Colon (tissue), 2 donors: ENCODE measurements around the gene METAP1.
"Not testable (repeated sequence)": the region's sequence is repeated elsewhere in the genome, so short reads cannot be mapped to it uniquely, and the experiment has no call there.

Source experiments
- FAIRE-seq: peaks from 2 replicates; lab custom pipeline; 2012; peaks lifted over from hg19 to GRCh38; lab: Jason Lieb, UNC
- donor health status: control.
- donor health status: control.

The METAP1 gene

DNA sequence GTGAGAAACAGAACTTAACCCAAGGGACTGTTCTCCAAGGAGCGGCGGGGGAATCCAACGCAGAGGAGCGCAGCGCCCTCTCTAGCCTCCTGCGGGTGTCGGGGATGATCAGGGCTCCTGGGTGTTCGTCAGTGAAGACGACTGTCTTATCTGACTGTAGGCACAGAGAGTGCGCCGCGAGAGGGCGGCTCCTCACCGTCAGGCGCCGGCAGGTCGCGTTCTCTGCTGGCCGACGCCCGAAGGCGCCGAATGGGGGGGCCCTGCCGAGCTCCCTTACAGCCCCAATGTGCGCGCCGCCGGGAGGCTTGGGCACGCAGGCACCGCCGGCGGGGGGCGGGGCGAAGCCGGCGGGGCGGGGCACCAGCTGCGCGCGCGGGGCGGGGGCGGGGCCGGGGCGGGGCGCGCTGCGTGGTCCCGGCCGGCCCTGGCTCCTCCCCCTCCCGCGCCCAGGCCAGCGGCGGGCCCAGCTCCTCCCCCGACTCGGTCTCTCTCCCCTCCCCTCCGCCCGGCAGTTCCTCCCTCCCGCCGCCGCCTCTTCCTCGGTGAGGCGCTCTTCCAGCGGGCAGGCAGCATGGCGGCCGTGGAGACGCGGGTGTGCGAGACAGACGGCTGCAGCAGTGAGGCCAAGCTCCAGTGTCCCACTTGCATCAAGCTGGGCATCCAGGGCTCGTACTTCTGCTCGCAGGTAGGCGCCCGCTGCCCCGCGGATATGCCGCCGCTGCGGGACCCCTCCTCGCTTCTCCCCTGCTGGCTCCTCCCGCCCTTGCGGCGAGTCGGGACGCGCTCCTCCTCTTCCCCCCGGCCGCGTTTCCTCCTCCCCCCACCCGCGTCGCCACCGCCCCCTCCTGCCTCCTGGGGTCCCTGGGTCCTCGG is at the start of gene METAP1:
Gene METAP1, plus strand, starts transcription at position 539 of the 873 bp plus-strand sequence. Its CDS starts 33 bp downstream, at position 572.
- no peak for FAIRE-seq

- FAIRE-seq = no peak
Measured at GRCh38 chr4:98946359-98946758, 49.2 kb upstream of the METAP1 start.

- no peak for FAIRE-seq
Measured at GRCh38 chr4:98950925-98951324, 44.6 kb upstream of the METAP1 start.

GRCh38 chr4:98951710-98952109 is 43.8 kb upstream of the METAP1 start:
- no peak for FAIRE-seq

DNA sequence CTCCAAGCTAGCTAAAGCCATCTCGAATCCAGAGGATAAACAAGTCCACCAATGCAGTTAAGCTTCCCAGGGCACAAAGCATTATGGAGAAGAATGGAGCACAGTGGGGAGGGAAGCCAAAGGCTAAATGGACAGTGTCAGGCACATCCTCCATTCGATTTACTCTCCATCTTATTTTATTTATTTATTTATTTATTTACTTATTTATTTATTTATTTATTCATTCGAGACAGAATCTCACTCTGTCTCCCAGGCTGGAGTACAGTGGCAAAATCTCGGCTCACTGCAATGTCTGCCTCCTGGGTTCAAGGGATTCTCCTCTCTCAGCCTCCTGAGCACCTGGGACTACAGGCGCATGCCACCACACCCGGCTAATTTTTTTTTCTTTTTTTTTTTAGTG is 40.3 kb upstream of the METAP1 start:
- no peak for FAIRE-seq

DNA sequence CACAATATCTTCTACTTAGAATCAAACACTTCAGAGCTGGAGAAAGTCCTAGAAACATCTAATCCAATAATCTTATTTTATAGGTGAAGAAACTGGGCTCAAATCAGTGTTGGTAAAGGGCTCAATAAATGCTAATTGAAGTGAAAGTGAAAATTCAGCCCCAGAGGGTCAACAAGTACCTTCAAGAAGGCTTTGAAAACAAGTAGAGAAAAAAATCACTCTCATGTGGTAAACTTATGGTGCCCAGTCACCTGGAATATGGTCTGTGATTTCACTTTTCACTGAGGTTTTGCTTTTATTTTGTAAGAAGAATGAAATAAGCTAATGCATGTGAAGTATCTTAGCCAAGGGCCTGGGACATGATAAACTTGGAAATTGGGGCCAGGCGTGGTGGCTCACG is 37.5 kb upstream of the METAP1 start:
- no peak for FAIRE-seq

DNA sequence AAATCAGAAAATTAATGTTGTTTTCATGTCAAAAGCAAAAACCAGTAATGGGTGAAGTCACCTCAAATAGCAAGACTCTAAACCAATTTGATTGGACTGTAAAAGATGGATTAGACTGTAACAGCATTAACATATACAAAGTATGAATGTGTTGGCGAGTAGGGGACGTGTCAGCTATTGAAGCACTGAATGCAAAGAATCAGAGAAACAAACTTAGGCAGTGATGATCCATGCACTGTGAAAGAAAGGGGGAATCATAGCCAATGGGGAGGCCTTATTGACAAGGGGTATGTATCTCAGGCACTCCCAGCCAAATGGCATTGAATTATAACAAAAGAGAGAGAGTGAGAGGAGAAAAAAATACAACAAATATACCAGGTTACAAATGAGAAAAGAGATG is 36.1 kb upstream of the METAP1 start:
- no peak for FAIRE-seq

- FAIRE-seq = no peak
Measured at GRCh38 chr4:98961770-98962169, 33.8 kb upstream of the METAP1 start.

DNA sequence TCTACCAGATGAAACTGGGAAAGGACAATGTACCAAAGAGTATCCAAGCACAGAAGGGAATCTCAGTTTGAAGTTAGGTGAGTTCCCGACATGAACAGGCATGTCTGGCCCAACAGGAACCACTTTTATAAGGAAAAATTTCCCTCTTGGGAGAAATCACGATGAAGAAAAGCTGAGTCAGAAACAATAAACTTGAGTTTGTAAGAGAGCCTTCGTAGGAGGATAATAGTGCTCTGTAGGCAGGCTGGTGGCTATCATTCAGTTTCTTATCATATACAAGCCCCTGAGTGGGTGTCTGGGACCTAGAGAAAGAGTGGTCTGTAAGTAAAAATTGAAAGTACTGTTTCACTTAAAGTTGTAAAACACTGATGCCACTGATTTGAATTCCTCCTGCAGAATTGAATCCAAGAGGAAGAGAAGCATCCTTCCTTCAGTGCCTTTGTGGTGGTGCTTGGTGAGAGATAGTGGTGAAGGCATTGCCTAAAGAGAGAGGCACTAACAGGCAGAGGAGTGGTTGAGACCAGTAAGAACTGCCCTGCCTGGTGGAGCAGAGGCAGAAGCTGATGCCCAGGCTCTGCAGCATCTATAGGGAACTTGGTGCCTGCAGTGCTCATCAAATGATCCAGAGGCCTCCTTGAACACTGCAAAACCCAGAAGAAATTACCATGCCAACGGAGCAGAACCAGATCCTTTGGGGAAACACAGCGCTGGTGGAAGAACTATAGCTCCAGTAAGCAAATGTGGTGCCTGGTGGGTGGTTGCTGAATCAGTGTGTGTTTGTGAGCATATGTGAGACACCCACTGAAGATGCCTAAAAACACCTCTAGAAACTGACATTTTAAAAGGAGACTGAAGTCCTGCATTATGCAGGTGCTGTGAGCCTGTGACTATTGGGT is 31.7 kb upstream of the METAP1 start:
- no peak for FAIRE-seq

DNA sequence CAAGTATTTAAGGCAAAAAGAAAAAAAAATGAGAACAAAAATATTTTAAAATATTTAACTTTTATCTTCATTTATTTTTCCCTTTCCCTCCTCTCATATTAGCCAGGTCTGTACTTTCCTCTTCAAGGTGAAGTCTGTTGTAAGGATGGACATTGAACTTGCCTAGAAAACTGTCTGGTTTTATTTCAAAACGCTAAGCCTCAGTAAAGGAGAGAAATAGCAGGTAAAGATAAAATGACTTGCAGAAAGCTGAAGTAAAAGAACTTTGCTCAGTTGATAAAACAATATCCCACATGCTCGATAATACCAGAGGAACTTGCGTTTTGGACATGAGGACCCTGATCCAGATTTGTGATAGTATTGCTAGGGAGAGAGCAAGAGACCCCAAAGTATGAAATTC is 28.6 kb upstream of the METAP1 start:
- no peak for FAIRE-seq

GRCh38 chr4:98967786-98968329 is 27.7 kb upstream of the METAP1 start:
- no peak for FAIRE-seq

DNA sequence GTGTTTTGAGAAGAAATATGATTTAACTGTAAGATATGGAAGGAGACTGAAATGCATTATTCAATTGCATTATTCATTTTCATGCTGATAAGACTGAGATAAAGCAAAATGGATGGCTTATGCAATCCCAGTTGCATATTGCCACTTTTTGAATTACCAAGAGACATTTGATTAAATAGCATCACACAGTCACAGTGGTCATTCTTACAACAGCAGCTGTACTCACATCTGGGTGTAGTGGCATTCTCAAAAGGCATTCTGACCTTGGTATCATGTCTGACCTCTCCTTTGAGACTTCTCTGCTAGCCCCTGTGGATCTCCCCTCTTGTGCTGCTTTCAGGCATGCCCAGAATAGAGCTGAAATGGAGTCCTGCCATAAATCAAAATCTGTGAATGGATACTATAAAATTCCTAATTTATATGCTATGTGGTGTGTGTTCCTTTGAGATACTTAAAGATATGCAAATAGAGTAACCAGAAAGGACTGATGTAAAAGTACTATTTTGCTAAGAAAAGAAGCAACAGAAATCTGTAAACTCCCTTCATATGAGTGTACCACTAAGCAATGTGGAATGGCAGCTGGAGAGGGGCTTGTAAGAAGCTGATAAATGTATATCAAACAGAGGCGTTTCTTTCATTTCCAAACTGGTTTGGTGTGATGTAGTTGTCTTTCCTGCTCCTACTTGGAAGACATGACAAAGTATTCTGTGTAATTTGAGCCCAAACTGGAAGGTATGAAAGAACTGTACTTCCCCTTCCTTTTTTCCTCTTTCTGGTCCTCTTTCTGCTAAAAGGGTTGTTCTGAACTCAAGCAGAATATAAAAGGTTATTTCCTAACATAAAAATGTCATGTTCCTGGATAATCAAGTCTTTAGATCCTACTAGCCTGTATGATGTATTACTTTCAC is 25.4 kb upstream of the METAP1 start:
- FAIRE-seq = no peak

DNA sequence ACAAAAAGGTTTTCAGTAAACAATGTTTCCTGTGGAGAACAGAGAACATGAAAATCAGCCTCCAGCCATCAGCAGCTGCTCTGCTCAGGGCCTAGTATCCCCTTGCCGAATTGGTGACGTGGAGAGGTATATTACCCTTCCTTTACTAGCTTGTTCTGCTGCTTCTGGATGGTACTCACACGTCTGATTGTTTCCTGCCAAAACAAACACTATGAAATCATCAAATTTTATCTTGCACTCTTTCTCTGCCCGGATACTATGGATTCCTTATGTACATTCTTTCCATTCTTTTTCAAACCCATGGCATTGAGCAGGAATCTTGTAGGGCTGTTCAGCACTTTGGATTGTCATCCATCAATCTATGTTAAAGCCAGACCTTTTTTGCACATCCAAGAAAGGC is 18.8 kb upstream of the METAP1 start:
- no peak for FAIRE-seq

GRCh38 chr4:98977557-98977956 is 18.0 kb upstream of the METAP1 start:
- FAIRE-seq = no peak

DNA sequence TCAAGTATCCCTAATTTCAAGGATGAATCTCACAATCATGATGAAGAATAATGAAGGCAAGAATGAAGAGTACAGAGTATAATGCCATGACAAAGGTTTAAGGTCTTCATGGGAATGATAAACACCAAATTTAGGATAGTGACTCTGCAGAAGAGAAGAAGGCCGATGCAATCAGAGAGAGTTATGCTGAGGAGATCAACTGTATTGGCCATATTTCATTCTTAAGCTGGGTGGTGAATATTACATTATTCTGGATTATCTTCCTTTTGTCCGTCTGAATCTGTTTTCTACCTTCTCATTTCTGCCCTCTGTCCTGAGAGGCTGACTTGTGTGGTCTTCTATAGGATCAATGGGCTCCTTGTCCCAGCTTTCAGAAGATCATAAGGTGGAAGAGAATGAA is 7.8 kb upstream of the METAP1 start:
- FAIRE-seq = no peak

GRCh38 chr4:98992835-98993234 is 2.7 kb upstream of the METAP1 start:
- not testable (repeated sequence) for FAIRE-seq

DNA sequence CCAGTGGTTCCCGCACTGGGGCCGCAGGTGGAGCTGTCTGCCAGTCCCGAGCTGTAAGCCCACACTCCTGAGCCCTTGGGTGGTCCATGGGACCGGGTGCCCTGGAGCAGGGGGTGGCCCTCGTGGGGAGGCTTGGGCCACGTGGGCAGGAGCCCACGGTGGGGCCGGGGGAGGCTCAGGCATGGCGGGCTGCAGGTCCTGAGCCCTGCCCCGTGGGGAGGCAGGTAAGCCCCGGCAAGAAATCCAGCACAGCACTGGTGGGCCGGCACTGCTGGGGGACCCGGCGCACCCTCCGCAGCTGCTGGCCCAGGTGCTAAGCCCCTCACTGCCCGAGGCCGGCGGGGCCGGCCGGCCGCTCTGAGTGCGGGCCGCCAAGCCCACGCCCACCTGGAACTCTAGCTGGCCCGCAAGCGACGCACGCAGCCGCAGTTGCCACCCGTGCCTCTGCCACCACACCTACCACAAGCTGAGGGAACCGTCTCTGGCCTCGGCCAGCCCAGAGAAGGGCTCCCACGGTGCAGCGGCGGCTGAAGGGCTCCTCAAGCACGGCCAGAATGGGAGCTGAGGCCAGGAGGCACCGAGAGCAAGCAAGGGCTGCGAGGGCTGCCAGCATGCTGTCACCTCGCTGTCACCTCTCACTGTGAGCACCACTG is 2.0 kb upstream of the METAP1 start:
- FAIRE-seq = no peak

GRCh38 chr4:98994474-98995182 is 893 bp upstream of the METAP1 start:
- no peak for FAIRE-seq

DNA sequence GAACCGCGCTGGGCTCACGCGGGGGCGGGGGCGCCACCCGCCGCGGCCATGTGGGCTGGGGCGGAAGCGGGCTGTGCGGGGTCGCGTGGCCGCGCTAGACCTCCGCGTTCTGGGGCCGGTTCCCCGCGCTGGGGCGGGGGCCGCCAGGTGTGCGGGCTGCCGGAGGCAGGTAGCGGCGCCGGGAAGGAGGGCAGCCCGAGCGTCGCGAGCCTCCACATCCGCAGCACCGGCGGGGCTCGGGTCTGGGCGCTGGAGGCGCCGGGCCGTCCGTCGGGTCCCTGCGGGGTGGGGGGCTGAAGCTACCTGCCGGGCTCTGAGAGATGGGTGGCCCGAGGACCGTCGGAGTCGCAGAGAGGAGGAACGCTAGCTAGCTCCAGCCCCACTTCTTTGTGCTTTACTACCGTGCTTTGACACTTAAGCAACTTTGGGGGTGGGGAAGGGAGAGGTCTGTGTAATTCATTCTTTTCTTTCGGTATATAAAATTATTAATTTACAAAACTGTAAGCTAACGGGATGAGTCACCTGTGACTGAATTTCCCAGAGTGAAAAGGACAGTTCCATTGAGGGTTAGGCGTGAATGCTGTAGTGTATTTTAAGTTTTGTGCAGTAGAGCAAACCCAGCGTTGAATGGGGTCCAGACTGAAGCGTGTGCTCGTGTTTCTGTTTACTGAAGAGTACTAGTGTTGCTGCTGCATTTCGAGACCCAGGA is 689 bp downstream of the METAP1 start:
- no peak for FAIRE-seq

- FAIRE-seq = no peak
Measured at GRCh38 chr4:98996765-98997068, 1.2 kb downstream of the METAP1 start.
